22Rv1 (cell line): ENCODE measurements around the gene NBL1.

Experiments used
- CTCF ChIP-seq: fragments of 450-650 bp; IDR thresholded peaks from 2 replicates; pipeline ENCODE4 v1.5.1; 2017; ENCODE audit warnings: mild to moderate bottlenecking
- ZFX ChIP-seq: fragments of 450-650 bp; IDR thresholded peaks from 2 replicates; pipeline ENCODE4 v1.6.1; 2017; ENCODE audit warnings: antibody characterized with exemption, borderline replicate concordance

- no peak for TF ChIP-seq ZFX
- no peak for TF ChIP-seq CTCF
These were observed 36.5 kb downstream of the NBL1 start for GRCh38 chr1:19680644-19681043.
